Measurements from ENCODE around the gene RASSF10.

DNA sequence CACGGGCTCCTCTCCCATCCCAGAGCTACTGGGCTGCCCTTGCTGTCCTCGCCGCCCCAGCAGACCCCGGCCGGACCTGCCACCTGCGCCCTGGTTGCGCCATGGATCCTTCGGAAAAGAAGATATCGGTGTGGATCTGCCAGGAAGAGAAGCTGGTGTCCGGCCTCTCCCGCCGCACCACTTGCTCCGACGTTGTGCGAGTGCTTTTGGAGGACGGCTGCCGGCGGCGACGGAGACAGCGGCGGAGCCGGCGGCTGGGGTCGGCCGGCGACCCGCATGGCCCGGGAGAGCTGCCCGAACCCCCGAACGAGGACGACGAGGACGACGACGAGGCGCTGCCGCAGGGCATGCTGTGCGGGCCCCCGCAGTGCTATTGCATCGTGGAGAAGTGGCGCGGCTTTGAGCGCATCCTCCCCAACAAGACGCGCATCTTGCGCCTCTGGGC lies 382 bp downstream of the RASSF10 start:
- no peak for TF ChIP-seq EZH2 (IDR thresholded peaks at IDR 0.05; ENCODE audit: borderline replicate concordance)
- TF ChIP-seq EZH2phosphoT487 (IDR thresholded peaks at IDR 0.05; ENCODE audit: low read depth, severe bottlenecking, unreplicated experiment) = no peak
- no peak for TF ChIP-seq CTCF (IDR thresholded peaks at IDR 0.05; ENCODE audit: poor library complexity)
